Lower leg skin (tissue), 3 donors: ENCODE data around the gene SLC7A4.

ENCODE experiments used
- CTCF ChIP-seq, 3 donors: fragments of 450-650 bp; IDR thresholded peaks; one replicate each; pipeline ENCODE4 v1.5.1; 2016; ENCODE audit warnings: antibody characterized with exemption in 3 of 3, mild to moderate bottlenecking in 3 of 3, moderate library complexity in 2 of 3
- POLR2A ChIP-seq, 2 donors: fragments of 450-650 bp; IDR thresholded peaks; one replicate each; pipeline ENCODE4 v1.6.1; 2016 to 2017; ENCODE audit warnings: antibody characterized with exemption in 2 of 2, mild to moderate bottlenecking in 1 of 2, moderate library complexity in 1 of 2

GRCh38 chr22:20992056-20992442 lies 40.3 kb downstream of the SLC7A4 start:
- TF ChIP-seq CTCF (IDR thresholded peaks at IDR 0.05) (no peak), POLR2A (IDR thresholded peaks at IDR 0.05) (no peak)
